HUES64 (cell line): ENCODE data around the gene GPR151. TPM values are rescaled to one million over a fixed set of nuclear protein-coding genes. Genes with fewer than 3 reads are reported as not detected.
"Not testable (repeated sequence)": the region's sequence is repeated elsewhere in the genome, so short reads cannot be mapped to it uniquely, and the experiment has no call there.

ENCODE experiments used
- H3K27ac ChIP-seq: 2 replicates; pipeline ENCODE4 v1.7.0; 2013; ENCODE audit warnings: low read depth, low read length, inconsistent platforms
- H3K27me3 ChIP-seq: 2 replicates; pipeline ENCODE4 v1.6.1; 2013; ENCODE audit warnings: mild to moderate bottlenecking, low read length; ENCODE audit not compliant: insufficient read depth
- H3K36me3 ChIP-seq: 2 replicates; pipeline ENCODE4 v1.6.1; 2013; ENCODE audit warnings: mild to moderate bottlenecking, low read length; ENCODE audit not compliant: insufficient read depth
- H3K4me1 ChIP-seq: 2 replicates; pipeline ENCODE4 v1.6.1; 2013; ENCODE audit warnings: mild to moderate bottlenecking, low read length, moderate library complexity; ENCODE audit not compliant: insufficient read depth
- H3K4me3 ChIP-seq: 2 replicates; pipeline ENCODE4 v1.5.1; 2013; ENCODE audit warnings: mild to moderate bottlenecking, low read length, moderate library complexity
- H3K9ac ChIP-seq: 2 replicates; pipeline ENCODE4 v1.6.1; 2013; ENCODE audit warnings: mild to moderate bottlenecking, low read depth, low read length
- H3K9me3 ChIP-seq: 2 replicates; pipeline ENCODE4 v1.6.1; 2013; ENCODE audit warnings: low read depth, low read length; ENCODE audit not compliant: insufficient read depth
- WGBS: fragments of 150-250, 120-280 bp; methylation state at CpG from one replicate; pipeline ENCODE4 v1.1.7; 2013; ENCODE audit warnings: missing lambda C conversion rate; 5-methylcytosine and 5-hydroxymethylcytosine counted together
- polyA plus RNA-seq, 2 experiments: library from polyadenylated mRNA; stranded (reverse); fragments of 50-300 nt; gene quantifications; one replicate each; pipeline ENCODE4 v1.2.3, GENCODE V29; 2013

The GPR151 gene
- not detected for polyA plus RNA-seq (2013, experiment 1 of 2)
- not detected for polyA plus RNA-seq (2013, experiment 2 of 2)

DNA sequence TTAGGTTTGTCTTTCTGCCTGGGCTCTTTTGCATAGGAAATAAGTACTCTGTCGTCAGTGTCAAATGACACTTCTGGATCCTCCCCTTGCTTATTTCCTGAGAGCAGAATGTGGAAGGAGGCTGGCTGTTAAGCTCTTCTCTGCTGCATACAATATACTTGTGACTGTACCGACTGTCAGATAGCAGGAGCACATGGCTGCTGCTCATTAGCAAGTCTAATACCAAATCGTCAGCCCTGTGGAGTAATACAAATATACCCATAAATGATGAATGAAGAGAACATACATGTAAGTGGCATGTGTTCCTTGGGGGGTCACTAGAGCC, at the start of gene GPR151:
Gene GPR151, minus strand, starts transcription at position 40 of the 325 bp plus-strand sequence. CDS start 77 bp downstream, outside the sequence.
- Histone ChIP-seq H3K4me1 (peaks cover 13% of the 10 kb centered on the region), H3K9me3 (no peaks in the 10 kb centered on the region), H3K4me3 (no peak within 1 kb of the TSS), H3K9ac (no peak within 1 kb of the TSS), H3K36me3 (peaks cover 22% of the 10 kb centered on the region), H3K27me3 (no peaks in the 10 kb centered on the region), H3K27ac (no peak within 1 kb of the TSS)
- WGBS: 52% methylated on average over 2 of the region's 3 CpGs

DNA sequence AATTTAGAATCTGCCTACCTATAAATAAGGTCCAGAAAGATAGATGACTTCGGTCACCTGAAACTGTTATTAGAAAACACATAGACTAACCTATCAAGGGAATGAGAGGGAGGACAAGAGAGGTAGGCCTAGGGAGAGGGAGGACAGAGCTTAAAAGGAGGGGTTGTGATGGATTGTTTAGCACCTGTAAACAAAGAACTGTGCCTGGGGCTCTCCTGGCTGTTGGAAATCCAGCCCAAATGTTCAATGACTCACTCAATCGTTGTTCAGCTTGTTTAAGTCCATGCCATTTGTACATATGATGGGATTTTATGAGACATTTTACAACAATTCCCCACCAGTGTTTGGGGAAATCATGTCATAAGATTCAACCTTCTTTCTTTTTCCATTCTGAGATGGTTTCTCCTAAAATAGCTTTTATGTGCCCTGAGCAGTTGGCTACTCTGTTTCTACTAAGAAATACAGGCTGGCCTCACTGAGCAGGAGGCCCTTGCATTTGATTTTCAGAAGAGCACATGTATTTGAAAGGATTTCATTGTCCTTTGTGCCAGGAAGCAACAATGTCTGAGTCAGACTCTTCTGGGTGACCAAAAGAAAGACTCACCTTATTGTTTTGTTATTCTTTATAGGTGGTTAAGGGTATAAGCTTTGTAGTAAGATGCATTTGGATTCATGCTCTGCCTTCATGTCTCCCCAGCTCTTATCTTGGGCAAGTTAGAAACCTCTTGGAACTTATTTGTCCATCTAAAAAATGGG, 48.2 kb upstream of the GPR151 start:
- peaks cover 23% of the 10 kb centered on the region for H3K4me1 ChIP-seq
- 80% methylated on average over 1 of the region's 2 CpGs for WGBS
- no peaks in the 10 kb centered on the region for H3K27me3 ChIP-seq
- peak overlapping the region; percentile 7; the same call in 1 of the 2 replicates for H3K9ac ChIP-seq
- no peaks in the 10 kb centered on the region for H3K36me3 ChIP-seq
- no peak overlapping the region for H3K27ac ChIP-seq
- H3K9me3 ChIP-seq: no peaks in the 10 kb centered on the region
- no peak overlapping the region for H3K4me3 ChIP-seq

DNA sequence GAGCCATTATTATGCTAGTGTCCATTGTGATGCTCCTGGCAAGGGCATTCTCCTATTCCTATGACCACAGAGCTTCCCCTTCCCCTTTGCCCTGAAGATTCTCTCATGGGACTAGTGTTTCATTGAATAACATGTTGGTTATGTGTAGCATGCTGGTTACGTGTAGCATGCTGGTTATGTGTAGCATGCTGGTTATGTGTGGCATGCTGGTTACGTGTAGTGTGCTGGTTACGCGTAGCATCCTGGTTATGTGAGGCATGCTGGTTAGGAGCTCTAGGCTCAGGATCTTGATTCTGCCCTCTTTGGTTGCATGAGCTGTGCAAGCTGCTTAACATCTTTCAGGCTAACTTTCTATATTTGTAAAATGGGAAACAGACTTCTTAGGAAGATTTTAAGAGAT, 46.5 kb upstream of the GPR151 start:
- WGBS: 91% methylated on average over 4 of the region's 4 CpGs
- H3K9me3 ChIP-seq: 0 out of 2 replicates have a peak, but pooled peaks cover 3% of the 10 kb centered on the region

DNA sequence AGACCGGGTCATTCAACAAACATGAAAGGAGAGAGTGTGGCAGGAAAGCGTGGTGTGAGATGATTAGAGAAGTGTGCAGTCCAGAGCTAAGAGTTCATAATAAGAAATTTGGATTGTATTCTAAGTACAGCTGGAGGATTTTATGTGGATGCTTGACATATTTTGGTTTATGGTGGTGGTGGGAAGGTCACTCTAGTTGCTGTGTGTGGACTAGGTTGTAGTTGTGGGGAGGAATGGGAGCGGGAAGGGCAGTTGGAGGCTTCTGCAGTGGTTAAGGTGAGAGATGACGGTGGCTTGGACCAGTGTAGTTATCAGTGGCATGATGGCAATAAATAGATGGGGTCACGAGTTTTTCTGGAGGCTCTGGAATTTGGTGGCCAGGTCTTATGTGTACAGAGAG, 45.7 kb upstream of the GPR151 start:
- H3K4me3 ChIP-seq: no peak overlapping the region
- H3K27ac ChIP-seq: no peak overlapping the region
- WGBS: 94% methylated on average over 5 of the region's 5 CpGs
- H3K9ac ChIP-seq: no peak overlapping the region
- H3K27me3 ChIP-seq: no peaks in the 10 kb centered on the region
- no peaks in the 10 kb centered on the region for H3K36me3 ChIP-seq
- H3K9me3 ChIP-seq: 0 out of 2 replicates have a peak, but pooled peaks cover 4% of the 10 kb centered on the region
- H3K4me1 ChIP-seq: peaks cover 23% of the 10 kb centered on the region

More for the DNA sequence above, 46.5 kb upstream of the GPR151 start:
- Histone ChIP-seq H3K4me1 (peaks cover 23% of the 10 kb centered on the region), H3K27ac (no peak overlapping the region), H3K4me3 (no peak overlapping the region), H3K9ac (no peak overlapping the region), H3K27me3 (no peaks in the 10 kb centered on the region), H3K36me3 (no peaks in the 10 kb centered on the region)

DNA sequence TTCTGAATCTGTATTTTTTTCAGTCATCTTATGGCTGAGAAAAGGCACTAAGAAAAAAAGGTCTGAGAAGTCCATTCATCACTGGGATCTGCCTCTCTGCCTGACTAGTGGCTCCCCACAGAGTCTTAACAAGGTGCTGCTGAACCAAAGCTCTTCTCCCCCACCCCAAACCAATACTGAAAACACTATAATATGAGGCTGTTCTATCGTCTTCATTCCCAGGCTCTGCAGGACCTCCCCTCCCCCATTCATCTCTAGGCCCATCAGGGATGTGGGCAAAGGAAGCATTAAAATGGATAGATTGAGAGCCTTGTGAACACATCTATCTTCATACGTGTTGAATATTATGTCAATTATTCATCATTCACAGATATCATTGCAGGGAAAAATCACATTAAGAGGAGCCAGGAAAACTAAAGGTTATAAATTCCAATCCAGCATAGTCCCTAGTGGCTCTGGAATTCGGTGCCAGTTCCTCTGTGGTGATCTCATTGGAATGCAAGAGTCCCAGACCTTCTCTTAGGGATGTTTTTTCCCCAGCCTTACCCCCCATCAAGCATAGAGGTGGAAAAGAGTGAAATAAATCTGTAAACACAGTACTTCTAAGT, 44.3 kb upstream of the GPR151 start:
- H3K9me3 ChIP-seq: peaks cover 10% of the 10 kb centered on the region; the same call in 1 of the 2 replicates
- H3K4me3 ChIP-seq: no peak overlapping the region; the same call in 1 of the 2 replicates
- peaks cover 23% of the 10 kb centered on the region for H3K4me1 ChIP-seq
- H3K9ac ChIP-seq: peak overlapping the region; percentile 15; the same call in 1 of the 2 replicates
- 46% methylated on average over 3 of the region's 3 CpGs for WGBS
- no peaks in the 10 kb centered on the region for H3K36me3 ChIP-seq
- peak overlapping the region; percentile 42; the same call in 1 of the 2 replicates for H3K27ac ChIP-seq
- H3K27me3 ChIP-seq: no peaks in the 10 kb centered on the region

DNA sequence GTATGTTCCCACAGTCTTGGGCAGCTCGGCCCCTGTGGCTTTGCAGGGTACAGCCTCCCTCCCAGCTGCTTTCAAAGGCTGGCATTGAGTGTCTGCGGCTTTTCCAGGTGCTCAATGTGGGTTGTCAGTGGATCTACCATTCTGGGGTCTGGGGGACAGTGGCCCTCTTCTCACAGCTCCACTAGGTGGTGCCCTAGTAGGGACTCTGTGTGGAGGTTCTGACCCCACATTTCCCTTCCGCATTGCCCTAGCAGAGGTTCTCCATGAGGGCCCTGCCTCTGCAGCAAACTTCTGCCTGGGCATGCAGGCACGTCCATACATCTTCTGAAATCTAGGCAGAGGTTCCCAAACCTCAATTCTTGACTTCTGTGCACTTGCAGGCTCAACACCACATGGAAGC, 40.9 kb upstream of the GPR151 start:
- not testable (repeated sequence) for H3K27ac ChIP-seq, H3K4me3 ChIP-seq, H3K9me3 ChIP-seq, H3K36me3 ChIP-seq, H3K27me3 ChIP-seq, H3K9ac ChIP-seq
- peaks cover 14% of the 10 kb centered on the region for H3K4me1 ChIP-seq
- 93% methylated on average over 4 of the region's 4 CpGs for WGBS

DNA sequence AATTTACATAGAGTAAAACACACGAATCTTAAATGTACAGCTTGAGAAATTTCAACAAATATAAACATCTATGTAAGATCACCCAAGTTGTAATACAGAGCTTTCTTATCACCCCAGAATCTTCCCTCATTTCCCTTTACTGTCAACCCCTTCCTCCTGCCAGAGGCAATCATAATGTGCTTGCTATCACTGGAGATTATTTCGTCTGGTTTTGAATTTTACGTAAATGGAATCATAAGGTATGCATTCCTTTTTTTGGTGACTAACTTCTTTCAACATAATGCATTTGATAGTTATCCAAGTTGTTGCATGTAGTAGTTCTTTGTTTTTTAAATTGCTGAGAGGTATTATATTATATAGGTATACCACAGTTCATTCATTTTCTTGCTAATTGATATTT, 37.5 kb upstream of the GPR151 start:
- Histone ChIP-seq H3K4me1 (no peaks in the 10 kb centered on the region), H3K4me3 (no peak overlapping the region), H3K27ac (no peak overlapping the region), H3K27me3 (no peaks in the 10 kb centered on the region), H3K36me3 (no peaks in the 10 kb centered on the region), H3K9me3 (peaks cover 8% of the 10 kb centered on the region; the same call in 1 of the 2 replicates), H3K9ac (no peak overlapping the region)
- 92% methylated on average over 1 of the region's 3 CpGs for WGBS

DNA sequence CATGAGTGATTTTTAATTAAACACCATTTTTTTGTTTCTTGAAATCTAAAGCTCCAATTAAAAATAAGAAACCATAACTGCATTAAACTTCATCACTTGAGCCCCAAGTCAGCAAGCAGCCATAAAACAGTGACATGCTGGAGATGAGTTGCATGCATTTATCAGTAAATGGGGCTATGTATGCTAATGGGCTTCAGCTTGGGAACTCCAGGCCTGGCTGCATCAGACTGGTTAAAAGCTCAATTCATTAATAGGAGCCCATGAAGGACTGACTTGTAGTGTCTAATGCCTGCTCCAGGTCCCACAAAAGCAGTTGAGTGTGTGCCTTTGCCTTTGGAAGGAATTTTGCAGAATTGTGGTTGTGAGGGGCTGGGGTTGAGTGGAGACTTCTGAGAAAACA, 33.6 kb upstream of the GPR151 start:
- H3K27ac ChIP-seq: no peak overlapping the region
- no peaks in the 10 kb centered on the region for H3K4me1 ChIP-seq
- no peak overlapping the region for H3K4me3 ChIP-seq
- H3K9me3 ChIP-seq: no peaks in the 10 kb centered on the region
- H3K27me3 ChIP-seq: no peaks in the 10 kb centered on the region
- H3K36me3 ChIP-seq: no peaks in the 10 kb centered on the region
- no peak overlapping the region for H3K9ac ChIP-seq

DNA sequence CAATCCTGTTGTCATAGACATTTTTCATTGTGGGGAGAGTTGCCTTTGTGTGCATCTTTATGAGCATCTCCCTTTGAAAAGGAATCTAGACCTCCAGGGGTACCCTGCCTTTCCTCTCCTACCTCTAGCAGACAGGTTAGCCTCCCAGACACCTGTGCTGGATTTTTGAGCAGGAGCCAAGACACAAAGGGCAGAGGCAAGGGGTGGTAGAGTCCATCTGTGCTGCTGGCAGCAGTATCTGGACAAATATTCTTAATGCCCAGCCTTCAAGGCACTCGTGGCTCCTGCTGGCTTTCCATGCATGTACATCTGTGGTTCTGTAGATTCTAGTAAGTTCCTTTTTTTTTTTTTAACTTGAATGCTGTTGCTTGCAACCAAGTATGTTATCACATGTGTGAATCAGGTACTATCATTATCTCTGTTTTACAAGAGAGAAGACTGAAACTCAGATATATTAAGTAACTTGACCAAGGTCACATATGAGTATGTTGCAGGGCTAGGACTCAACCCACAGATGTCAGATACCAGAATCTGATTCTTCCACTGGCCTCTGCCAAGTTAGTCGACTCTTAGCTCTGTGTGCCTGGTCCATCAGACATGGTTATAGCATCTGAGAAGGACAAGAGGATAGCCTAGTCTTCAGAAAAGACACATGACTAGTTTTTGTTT, 32.9 kb upstream of the GPR151 start:
- no peak overlapping the region for H3K27ac ChIP-seq
- no peaks in the 10 kb centered on the region for H3K4me1 ChIP-seq
- no peak overlapping the region for H3K4me3 ChIP-seq
- WGBS: 93% methylated on average over 2 of the region's 2 CpGs
- H3K27me3 ChIP-seq: no peaks in the 10 kb centered on the region
- no peak overlapping the region for H3K9ac ChIP-seq
- H3K36me3 ChIP-seq: no peaks in the 10 kb centered on the region
- H3K9me3 ChIP-seq: no peaks in the 10 kb centered on the region

DNA sequence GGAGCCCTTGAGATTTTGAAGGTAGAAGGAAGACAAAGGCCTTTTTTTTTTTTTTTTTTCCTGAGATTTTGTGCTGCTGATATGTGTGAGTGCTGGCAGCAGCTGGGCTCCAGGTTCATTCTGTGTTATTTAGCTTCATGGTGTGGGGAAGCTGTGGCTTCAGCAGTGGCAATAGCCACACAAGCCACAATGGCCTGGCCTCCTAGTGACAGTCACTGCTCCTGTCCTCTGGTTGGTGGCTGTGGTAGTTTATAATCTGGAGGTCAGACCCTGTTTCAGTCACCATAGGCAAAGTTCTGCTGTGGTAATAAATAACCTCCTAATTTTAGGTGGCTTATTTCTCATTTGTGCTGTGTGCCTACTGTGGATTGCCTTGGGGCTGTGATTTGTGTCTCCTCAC, 28.2 kb upstream of the GPR151 start:
- Histone ChIP-seq H3K4me3 (no peak overlapping the region), H3K27me3 (no peaks in the 10 kb centered on the region), H3K36me3 (no peaks in the 10 kb centered on the region), H3K9ac (no peak overlapping the region), H3K4me1 (no peaks in the 10 kb centered on the region), H3K27ac (no peak overlapping the region), H3K9me3 (no peaks in the 10 kb centered on the region)
